Activated CD8-positive, alpha-beta T cell treated with anti-CD3 and anti-CD28 coated beads for 36 hours (primary cell): ENCODE results near the gene CSF1R. TPM values are rescaled to one million over a fixed set of nuclear protein-coding genes. Genes with fewer than 3 reads are reported as not detected.

Source experiments
- ATAC-seq: fragments of 200-7000 bp; cut with Tn5 transposase; one replicate; pipeline ENCODE4 v1.10.0; 2021; ENCODE audit warnings: mild to moderate bottlenecking, moderate library complexity
- CTCF ChIA-PET: fragments of 350-600 bp; sonication (Branson Sonifier 250); formaldehyde crosslinking; loops from one replicate; lab custom pipeline; 2021; ENCODE audit warnings: antibody characterized with exemption; lab: Charles Lee
- POLR2A ChIA-PET: fragments of 350-600 bp; sonication (Branson Sonifier 250); formaldehyde crosslinking; loops from one replicate; lab custom pipeline; 2021; ENCODE audit warnings: antibody characterized with exemption; lab: Charles Lee
- DNase-seq: peaks from one replicate; pipeline ENCODE4 v3.0.0-alpha.2; 2020
- H3K27ac Mint-ChIP-seq: one replicate; pipeline ENCODE4 v1.8.0; 2021; ENCODE audit warnings: mild to moderate bottlenecking, mixed read lengths
- H3K27me3 Mint-ChIP-seq: one replicate; pipeline ENCODE4 v1.8.0; 2021; ENCODE audit warnings: mixed read lengths
- H3K36me3 Mint-ChIP-seq: one replicate; pipeline ENCODE4 v1.8.0; 2021; ENCODE audit warnings: low read depth, mixed read lengths
- H3K4me1 Mint-ChIP-seq: one replicate; pipeline ENCODE4 v1.8.0; 2021; ENCODE audit warnings: low read depth, mixed read lengths
- H3K4me3 Mint-ChIP-seq: one replicate; pipeline ENCODE4 v1.8.0; 2021; ENCODE audit warnings: mild to moderate bottlenecking, moderate library complexity, mixed read lengths
- H3K9me3 Mint-ChIP-seq: one replicate; pipeline ENCODE4 v1.8.0; 2021; ENCODE audit warnings: mixed read lengths
- intact Hi-C: fragments of 100-400 bp; cut with micrococcal nuclease; formaldehyde crosslinking; loops from one replicate; pipeline ENCODE4 v1.10.0; 2022
- total RNA-seq, 2 experiments: library from RNA; stranded (reverse); gene quantifications; one replicate each; pipeline ENCODE4 v1.2.3, GENCODE V29; 2021
- TF ChIP-seq, protein P1 (sequence below): fragments of 200-600 bp; IDR thresholded peaks from one replicate; pipeline ENCODE4 v1.8.0; 2022; ENCODE audit warnings: antibody characterized with exemption, mild to moderate bottlenecking

CSF1R gene
- total RNA-seq, 2 experiments from 2014 or later, result not detected

DNA sequence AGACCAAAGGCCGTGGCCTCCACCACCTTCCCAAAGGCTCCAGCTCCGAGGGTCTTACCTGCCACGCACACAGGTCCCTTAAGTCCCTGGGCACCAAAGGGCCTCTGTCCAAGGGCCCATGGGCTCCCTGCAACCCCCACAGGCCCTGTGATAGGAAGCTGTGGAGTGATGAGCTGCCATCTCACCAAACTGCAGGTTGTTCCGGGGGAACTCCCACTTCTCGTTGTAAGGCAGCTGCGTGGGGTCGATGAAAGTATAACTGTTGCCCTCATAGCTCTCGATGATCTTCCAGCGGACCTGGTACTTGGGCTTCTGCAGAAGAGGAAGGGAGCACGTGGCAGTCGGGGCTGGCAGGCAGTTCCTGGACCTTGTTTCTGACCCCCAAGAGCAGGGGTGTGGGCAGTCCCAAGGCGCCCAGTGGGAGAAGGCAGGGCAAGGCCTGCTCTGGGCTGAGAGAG is 24.8 kb downstream of the CSF1R start:
- Mint-ChIP-seq H3K36me3 (no peaks in the 10 kb centered on the region), H3K9me3 (no peaks in the 10 kb centered on the region), H3K27me3 (no peaks in the 10 kb centered on the region), H3K4me3 (no peak overlapping the region), H3K27ac (no peak overlapping the region), H3K4me1 (no peaks in the 10 kb centered on the region)
- intact Hi-C loops, result no loop called here
- ATAC-seq (no peak), DNase-seq (no peak)
- TF ChIP-seq, protein P1, sequence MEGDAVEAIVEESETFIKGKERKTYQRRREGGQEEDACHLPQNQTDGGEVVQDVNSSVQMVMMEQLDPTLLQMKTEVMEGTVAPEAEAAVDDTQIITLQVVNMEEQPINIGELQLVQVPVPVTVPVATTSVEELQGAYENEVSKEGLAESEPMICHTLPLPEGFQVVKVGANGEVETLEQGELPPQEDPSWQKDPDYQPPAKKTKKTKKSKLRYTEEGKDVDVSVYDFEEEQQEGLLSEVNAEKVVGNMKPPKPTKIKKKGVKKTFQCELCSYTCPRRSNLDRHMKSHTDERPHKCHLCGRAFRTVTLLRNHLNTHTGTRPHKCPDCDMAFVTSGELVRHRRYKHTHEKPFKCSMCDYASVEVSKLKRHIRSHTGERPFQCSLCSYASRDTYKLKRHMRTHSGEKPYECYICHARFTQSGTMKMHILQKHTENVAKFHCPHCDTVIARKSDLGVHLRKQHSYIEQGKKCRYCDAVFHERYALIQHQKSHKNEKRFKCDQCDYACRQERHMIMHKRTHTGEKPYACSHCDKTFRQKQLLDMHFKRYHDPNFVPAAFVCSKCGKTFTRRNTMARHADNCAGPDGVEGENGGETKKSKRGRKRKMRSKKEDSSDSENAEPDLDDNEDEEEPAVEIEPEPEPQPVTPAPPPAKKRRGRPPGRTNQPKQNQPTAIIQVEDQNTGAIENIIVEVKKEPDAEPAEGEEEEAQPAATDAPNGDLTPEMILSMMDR, result no peak
- CTCF ChIA-PET, result interaction anchor here (0.7 kb wide), 1 partner anchor 9 kb away, joined by 3 read pairs; no protein-coding TSS in a partner anchor
- POLR2A ChIA-PET, result no interaction called here

DNA sequence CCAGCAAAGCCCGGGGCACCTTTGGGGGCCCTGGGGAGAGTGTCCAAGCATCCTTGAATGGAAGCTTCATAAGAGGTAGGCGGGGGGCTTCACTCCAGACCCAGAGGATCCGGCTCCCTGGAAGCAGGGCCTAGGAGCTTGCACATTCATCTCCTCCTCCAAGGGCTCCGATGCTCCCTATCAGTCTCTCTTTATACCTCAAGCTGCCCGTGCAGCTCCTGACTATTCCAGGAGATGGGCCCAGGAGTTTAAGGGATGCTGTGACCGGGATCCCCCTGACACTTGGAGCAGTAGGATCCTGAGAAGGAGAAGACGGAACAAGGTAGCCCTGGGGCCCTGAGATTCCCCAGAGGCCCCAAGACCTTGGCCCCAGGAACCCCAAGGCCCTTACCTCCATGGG is 25.9 kb downstream of the CSF1R start:
- no peak for ATAC-seq
- Mint-ChIP-seq H3K4me3 (no peak overlapping the region), H3K9me3 (no peaks in the 10 kb centered on the region), H3K27ac (no peak overlapping the region), H3K27me3 (no peaks in the 10 kb centered on the region), H3K36me3 (no peaks in the 10 kb centered on the region), H3K4me1 (no peaks in the 10 kb centered on the region)
- DNase-seq, result no peak
- ChIA-PET POLR2A (no interaction called here), CTCF (no interaction called here)
- TF ChIP-seq, protein P1, result no peak
- intact Hi-C loops, result no loop called here

DNA sequence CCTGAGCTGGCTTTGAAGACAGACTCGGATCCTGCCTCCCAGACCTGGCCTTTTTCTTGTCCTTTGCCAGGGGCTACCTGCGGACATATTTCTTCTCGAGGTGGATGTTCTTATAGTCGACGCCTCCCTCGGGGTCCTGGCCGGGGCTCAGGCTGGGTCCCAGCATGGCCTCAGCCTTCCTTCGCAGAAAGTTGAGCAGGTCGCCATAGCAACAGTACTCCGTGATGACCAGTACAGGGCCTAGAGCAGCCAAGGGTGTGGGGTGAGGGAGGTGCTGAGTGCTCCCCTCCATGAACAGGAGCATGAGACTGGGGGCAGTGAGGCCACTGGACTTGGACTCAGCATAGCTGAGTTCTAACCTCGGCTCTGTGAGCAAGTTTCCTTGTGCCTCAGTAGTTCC is 26.7 kb downstream of the CSF1R start:
- CTCF ChIA-PET, result no interaction called here
- DNase-seq (no peak), ATAC-seq (no peak)
- intact Hi-C loops, result no loop called here
- Mint-ChIP-seq H3K36me3 (no peaks in the 10 kb centered on the region), H3K27me3 (no peaks in the 10 kb centered on the region), H3K4me3 (no peak overlapping the region), H3K4me1 (no peaks in the 10 kb centered on the region), H3K27ac (no peak overlapping the region), H3K9me3 (no peaks in the 10 kb centered on the region)
- TF ChIP-seq, protein P1, result no peak
- POLR2A ChIA-PET, result no interaction called here

DNA sequence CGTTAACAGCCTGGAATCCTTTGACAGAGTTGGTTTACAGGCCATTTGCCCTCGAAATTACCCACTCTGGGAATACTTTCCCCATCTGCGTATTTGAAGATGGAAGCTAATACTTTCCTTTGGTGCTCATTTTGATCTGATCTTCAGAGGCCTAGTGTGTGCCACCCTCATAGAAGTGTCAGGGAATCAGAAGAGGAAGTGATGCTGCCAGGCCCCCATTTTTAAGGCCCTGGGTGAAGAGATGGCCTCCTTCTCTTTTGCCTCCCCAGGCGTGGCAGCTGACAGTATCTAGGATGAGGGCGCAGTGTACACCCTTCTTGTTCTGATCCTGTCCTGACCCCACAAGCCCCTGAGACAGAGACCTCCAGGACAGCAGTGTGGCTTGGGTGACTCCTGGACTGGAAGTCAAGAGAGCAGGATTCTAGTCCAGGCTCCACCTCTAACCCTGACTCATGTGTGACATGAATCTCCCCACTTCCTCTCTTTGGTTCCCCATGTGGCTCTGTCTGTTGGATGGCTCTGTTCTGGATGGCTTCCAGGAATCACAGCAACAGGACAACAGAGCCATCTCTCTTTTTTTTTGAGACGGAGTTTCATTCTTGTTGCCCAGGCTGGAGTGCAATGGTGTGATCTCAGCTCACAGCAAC is 27.8 kb downstream of the CSF1R start:
- Mint-ChIP-seq H3K9me3 (no peaks in the 10 kb centered on the region), H3K27ac (no peak overlapping the region), H3K27me3 (no peaks in the 10 kb centered on the region), H3K4me3 (no peak overlapping the region), H3K4me1 (no peaks in the 10 kb centered on the region), H3K36me3 (peaks cover 7% of the 10 kb centered on the region)
- TF ChIP-seq, protein P1, result no peak
- ChIA-PET POLR2A (interaction anchor here (0.6 kb wide), 1 partner anchor 68 kb away, joined by 3 read pairs; no protein-coding TSS in a partner anchor), CTCF (no interaction called here)
- ATAC-seq (peak; percentile 42), DNase-seq (no peak)
- intact Hi-C loops, result no loop called here

DNA sequence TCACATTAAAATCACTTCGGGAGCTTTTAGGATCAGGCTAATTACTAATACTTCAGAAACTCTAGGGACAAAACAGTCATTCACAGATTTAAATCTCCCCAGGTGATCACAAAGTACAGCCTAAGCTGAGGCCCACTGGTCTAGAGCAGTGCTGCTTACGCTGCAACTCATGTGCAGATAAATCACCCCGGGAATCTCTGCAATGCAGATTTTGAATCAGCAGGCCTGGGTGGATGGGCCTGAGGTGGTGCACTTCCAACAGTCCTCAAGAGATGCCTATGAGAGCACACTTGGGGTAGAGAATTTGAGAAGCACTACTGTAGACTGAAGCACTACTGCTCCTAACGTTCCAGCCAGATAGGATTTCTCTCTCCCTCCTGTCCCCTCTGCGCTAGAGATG is 28.4 kb downstream of the CSF1R start:
- Mint-ChIP-seq H3K27me3 (no peaks in the 10 kb centered on the region), H3K9me3 (no peaks in the 10 kb centered on the region), H3K36me3 (peaks cover 13% of the 10 kb centered on the region), H3K27ac (no peak overlapping the region), H3K4me1 (peaks cover 4% of the 10 kb centered on the region), H3K4me3 (no peak overlapping the region)
- ChIA-PET POLR2A (no interaction called here), CTCF (no interaction called here)
- TF ChIP-seq, protein P1, result no peak
- DNase-seq, result no peak
- no peak for ATAC-seq
- intact Hi-C loops, result no loop called here
